GM21723 (cell line): Measurements from ENCODE around the gene NT5DC4.
A peak's percentile ranks its signal among the peaks of the same experiment; 100 is the strongest.

Experiments used
- ATAC-seq: cut with Tn5 transposase; IDR thresholded peaks from one replicate; pipeline ENCODE4 v1.9.1; 2021; ENCODE audit warnings: mild to moderate bottlenecking, moderate library complexity; ENCODE audit not compliant: unreplicated experiment

NT5DC4 gene

DNA sequence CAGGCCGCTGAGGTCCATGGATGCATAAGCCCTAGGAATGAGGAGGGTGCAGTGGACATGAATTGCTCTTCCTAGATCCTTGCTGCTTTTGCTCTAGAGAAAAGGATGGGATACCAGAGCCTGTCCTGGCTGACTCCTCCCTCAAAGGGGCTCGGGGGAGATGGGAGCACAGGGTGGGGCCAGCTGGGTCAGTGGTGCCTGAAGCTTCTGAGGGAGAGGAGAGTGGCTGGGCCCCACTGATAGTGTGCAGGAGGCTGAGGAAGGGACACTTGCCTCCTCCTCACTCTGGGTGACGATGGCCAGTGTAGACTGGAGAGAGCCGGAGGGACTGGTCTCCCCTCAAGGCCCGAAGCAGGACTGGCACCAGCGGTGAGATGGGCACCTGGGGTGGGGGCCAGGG is at the start of gene NT5DC4:
Gene NT5DC4, plus strand, starts transcription at position 236 of the 400 bp plus-strand sequence. Its CDS starts 60 bp downstream, at position 296.
- no peak for ATAC-seq

DNA sequence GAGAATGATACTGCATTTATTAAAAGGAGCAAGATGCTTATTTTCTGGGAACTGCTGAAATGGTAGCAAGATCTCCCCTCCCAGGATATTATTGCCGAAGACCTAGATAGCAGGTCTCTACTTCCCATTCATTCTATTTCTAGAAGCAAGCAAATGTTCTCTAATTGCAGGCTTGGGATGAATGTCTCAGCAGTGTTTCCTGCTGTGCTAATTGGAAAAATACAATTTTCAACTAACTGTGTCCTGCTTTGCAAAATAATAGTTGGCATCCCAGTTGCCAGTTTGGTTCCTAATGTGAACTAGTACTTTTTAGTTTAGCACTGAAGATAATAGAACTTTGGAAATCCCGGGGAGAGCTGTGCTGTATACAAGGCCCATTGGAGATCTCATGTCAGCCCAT is 49.0 kb upstream of the NT5DC4 start:
- ATAC-seq: no peak

DNA sequence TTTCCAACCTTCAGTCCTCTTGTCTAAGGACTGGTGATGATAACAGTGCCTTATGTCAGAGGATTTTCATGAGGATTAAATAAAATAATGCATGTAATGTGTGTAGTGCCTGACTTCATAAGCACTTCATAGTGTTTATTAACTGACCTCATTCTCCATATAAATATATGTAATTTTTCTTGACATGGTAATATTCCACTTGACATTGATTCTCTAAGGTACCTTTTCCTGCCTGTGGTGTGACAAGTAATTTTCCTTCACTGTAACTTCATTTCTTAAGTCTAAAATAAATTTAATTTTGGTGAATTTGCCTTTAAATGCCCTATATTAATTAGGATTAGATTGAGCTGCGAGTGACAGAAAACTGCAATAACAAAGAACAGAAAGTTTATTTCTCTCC is 47.8 kb upstream of the NT5DC4 start:
- ATAC-seq: no peak

DNA sequence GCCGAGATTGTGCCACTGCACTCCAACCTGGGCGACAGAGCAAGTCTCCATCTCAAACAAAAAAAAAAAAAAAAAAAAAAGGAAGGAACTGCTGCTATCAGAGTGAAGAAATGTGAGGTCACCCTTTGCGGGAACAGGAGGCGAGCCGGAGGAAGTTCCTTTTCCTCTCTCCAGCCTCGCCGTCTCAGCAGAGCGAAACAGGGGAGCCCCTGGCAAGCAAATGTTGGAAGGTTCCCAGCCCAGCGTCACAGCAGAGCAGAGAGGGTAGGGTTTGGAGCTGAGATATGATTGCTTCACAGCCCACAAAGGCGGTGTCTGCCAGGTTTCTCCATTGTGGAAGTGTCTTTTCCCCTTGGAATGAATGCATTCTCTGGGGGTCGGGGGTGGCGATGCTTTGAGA is 46.6 kb upstream of the NT5DC4 start:
- no peak for ATAC-seq

DNA sequence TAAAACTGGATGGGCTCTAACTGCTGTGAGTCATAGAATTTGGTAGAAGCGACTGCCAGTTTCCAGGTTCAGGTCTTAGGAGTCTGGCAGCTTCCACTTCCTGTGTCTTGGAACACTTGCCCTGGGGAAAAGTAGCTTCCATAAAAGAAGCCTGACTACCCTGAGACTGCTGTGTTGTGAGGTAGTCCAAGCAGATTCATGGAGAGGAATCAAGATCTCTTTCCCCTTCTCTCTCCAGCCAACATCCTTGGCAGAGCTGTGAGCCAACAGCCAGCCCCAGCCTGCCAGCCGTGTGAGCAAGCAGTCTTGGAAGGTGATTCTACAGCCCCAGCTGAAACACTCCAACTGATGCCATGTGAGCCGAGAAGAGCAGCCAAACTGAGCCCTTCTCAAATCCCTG is 41.3 kb upstream of the NT5DC4 start:
- no peak for ATAC-seq

DNA sequence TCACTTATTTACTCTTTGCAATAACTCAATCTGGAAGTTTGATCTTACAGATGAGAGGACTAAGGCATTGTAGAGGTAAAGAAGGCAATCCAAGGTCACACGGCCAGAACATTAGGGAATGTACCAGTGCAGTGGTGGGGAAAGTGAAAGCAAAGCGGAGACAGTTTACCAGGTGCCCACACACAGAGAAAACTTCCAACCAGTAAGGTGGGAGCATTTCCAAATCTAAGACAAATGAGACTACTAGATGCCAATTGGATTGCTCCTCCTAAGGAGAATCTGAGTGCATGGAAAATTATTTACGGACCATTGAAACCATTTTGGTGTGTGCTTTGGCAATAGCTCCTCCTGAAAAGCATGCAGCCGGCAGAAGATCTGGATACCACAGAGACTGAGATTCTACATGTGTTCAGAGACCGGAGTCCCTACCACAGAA is 40.1 kb upstream of the NT5DC4 start:
- ATAC-seq: no peak

DNA sequence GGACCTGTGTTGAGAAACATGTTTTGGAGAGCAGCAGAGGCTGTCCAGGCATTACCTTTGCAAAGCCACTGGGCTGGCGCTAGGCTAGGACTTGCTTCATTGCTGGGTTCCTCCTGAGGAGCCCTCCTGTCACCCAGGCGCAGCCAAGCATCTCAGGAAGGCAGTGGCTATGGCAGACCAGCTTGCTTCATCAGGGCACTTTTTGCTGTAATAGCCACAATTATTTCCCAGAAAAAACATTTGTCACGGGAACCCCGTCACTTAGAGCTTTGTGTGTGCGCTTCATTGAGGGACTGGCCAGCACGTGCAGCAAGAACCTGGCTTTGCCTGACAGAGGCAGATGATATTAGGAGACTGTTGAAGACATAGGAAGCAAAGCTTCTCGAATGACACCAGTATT is 38.7 kb upstream of the NT5DC4 start:
- no peak for ATAC-seq

DNA sequence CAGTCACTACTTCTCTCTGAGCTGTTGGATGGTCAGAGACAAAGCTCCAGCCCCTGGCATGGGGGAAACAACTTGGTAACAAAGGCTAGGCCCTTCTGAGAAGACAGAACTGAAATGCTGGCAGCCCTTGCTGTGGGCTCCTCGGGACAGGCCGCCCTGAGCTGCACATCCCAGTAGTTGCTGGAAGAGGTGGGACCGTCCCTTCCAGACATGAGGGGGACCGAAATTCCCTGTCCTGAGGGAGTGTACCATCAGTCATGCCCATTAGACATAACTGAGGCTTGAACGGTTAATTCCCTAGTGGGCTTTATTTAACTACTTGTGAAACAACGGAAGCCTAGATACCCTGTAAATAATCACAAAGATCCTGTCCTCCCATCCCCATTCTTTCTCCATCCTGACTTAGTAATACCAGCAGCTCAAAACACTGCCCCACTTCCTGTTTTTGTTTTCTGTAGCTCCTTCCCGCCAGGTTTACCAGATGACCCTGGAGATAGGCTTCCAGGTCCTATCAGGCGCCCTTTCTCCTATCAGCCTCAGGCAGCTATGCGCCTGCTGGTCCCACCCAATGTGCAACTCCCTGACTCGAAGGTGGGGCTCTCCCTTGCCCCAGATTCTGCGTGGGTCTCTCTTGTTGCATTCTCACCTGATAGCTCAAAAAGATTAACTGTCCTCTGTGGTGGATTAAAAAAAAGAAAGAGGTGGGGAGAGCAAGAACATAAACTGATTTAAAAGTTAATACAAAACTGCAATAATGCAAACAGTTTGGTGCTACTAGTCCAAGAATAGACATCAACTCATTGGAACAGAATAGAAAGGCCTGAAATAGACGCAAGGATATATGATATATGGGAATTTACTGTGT is 37.0 kb upstream of the NT5DC4 start:
- ATAC-seq: no peak

DNA sequence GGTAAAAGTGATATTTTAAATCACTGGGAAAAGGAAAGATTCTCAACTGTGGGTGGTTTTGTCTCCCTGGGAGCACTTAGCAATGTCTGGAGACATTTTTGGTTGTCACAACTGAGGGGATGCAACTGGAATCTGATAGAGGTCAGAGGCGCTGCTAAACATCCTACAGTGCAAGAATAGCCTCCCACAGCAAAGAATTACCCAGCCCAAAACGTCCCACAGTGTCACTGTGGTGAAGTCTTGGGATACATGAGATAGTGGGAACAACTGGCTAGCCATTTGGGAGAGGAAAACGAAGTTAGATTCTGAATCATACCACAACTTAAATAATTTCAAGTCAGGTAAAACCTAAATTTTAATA is 36.4 kb upstream of the NT5DC4 start:
- ATAC-seq: no peak

DNA sequence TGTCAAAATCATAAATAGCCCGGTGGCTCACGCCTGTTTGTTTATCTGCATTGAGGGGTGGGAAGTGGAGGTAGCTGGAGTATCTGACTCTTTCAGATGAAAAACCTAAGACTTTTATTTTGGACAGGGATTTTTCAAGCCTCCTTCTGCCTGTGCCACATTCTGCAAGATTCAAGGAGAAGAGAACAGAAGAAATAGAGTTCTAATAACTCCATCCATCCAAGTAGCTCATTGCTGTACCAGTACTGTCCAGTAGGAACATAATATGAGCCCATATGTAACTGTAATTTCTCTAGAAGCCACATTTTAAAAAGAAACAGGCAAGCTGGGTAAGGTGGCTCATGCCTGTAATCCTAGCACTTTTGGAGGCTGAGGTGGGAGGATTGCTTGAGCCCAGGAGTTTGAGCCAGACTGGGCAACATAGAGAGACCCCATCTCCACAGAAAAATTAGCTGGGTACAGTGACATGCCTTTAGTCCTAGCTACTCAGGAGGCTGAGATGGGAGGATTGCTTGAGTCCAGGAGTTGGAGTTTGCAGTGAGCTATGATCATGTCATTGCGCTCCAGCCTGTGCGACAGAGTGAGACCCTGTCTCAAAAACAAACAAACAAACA is 35.4 kb upstream of the NT5DC4 start:
- ATAC-seq: no peak

DNA sequence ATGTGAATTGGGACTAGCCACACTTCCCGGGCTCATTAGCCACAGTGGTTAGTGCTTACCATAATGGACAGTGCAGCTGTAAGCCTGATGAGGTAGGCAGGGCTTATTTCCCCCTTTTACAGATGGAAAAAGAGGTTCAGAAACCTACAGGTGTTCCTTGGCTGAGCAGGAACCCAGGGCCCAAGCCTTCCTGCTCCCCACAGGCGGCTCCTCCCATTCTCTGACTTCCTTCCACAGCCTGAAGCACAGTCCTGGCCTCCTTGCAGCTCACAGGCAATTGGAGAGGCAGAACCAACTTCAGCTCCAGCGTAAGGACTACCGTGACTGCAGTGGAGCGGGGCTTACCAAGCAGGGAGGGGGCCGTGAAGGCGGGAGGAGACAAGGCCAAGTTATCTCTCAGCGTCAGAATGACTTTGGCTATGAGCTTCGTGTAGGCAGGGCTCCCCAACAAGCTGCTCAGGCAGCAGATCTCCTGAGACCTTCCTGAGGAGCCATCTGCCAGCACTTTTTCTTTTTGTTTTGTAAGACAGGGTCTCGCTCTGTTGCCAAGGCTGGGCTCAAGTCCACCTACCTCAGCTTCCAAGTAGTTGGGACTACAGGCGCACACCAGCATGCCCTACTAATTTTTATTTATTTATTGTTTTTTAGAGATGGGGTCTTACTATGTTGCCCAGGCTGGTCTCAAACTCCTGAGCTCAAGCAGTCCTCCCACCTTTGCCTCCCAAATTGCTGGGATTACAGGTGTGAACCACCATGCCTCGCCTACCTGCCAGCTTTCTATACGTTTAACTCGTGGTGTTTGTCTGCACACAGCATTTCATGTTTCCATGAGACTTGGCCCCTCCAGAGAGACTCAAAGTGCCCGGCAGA is 34.2 kb upstream of the NT5DC4 start:
- peak; percentile 61 for ATAC-seq

DNA sequence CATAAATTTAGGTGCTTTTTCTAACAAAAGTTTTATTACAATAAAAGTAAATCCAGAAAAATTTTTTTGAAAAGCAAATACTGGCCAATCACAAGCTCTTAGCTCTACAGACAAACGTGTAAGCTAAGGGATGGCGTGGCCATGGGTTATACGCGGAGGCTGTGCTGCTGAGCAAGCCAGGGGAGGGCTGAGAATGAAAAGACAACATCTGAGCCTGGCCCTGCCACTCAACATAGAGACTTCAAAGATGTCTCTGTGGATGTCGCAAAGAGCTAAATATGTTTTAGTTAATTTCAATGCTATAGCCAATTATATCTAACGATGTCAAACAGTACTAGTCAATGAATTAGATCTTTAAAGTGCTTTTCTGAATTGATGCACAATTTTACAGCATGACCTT is 33.3 kb upstream of the NT5DC4 start:
- ATAC-seq: no peak

DNA sequence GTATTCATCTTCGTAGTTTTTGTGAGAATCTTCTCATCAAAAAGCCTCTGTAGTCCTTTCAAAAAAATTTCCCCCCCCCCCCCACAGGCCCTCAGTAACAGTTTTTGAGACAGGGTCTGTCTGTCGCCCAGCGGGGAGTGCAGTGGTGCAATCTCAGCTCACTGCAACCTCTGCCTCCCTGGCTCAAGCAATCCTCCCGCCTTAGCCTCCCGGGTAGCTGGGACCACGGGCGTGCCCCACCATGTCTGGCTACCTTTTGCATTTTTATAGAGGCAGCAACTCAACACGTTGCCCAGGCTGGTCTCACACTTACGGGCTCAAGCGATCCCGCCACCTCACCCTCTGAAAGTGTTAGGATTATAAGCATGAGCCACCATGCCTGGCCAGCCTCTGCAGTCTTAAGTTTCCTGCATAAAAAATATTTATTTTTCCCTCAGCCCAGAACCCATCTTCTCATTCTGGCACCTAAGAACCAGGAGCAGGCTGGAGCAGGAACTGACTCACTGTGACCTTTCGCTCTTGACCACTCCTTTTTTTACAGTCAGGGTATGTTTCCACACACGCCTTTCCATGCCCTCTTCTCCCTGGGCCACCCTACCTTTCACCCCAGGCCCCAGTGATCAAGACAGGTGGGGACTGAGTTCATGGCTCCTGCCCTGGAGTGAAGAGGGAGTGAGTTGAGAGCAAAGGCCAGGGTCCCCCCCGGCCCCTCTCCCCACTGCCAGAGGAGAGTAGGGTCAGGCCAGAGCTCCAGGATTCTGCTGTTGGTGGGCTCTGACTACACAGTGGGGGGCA is 32.5 kb upstream of the NT5DC4 start:
- no peak for ATAC-seq

DNA sequence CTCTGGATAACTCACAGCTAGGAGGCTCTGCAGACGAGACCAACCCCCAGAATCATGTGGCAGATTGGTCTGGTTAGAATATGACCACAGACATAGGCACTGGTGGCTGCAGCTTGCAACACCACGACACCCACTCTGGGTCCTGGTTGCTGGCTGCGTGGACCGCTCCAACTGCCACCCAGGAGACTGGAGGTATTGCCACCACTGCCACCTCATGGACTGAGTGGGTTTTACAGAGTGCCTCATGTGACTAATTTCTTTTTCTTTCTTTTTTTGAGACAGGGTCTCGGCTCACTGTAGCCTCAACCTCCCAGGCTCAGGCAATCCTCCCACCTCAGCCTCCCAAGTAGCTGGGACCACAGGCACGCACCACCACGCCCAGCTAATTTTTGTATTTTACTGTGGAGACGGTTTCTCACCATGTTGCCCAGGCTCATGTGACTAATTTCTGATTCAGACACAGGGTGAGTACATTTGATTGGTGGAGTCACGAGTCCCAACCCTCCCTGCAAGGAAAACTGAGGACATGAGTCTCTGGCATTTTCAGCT is 29.9 kb upstream of the NT5DC4 start:
- peak; percentile 42 for ATAC-seq

DNA sequence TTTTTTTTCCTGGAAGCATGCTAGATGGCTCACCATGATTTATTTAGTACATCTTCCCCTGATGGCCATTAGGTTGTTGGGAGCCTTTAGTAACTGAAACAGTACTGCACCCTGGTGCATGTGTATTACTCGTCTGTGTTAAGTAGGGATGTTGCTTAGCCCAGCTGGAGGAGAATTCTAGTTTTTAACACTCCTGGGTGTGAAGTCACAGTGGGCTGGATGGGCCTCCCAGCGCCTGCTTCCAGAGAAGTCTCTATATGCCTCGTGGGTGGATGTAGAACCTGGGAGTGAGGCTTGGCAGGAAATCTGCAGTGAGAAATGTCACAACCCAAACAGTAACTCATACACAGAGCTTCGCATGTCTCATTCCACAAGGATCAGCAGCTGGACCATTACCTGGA is 28.9 kb upstream of the NT5DC4 start:
- no peak for ATAC-seq

DNA sequence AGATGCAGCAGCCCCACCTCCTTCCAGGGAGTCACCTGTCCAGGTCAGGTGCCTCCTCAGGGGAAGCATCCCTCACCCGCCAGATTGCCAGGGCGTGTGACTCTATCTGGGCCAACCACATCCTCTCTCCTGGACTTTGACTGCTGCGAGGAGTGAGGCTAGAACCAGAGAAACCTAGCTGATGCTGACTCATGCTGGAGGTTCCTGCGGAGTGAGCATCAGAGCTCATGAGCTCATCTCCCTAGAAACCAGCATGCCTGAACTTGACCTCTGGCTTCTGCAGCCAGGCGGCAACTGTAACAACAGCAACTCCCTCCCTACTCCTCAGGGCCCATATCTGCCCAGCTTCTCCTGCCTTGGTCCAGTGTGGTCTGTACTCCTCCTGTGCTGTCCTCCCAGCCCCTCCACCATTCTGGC is 28.3 kb upstream of the NT5DC4 start:
- ATAC-seq: peak; percentile 84

DNA sequence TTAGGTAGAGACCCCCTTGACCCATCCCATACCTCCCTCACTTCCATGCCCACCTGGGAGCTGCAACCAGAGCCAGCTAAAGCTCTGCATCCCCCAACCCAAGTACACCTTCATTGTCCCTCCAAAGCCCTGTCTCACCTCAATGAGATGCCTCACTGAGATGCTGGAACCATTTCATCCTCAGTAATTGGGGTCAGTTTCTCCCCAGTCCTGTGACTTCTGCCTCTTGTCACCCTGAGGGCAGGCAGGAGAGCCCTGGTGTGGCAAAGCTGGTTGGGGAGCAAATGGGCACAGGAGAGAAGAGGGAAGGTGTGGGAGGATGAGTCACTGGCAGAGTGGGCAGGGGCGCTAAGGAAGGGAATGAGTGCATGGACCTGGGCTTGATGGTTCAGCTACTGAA is 27.9 kb upstream of the NT5DC4 start:
- no peak for ATAC-seq

DNA sequence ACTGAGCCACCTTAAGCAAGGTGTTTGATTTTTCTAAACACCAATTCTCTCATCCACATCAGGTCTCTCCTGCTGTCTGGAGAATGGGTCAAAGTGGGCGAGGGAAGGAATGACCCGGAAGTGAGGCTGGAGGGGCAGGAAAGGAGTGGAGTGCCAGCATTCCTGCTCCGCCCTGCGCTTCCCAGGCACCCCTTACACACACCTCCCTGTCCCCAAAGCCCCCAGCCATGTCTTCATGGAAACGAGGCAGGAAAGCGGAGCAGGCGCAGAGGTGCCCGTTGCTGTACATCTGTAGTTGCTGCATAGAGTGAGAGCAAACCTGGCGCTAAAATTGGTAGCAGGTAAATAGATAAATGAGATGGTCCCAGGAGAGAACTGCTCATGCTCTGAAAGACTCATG is 27.2 kb upstream of the NT5DC4 start:
- ATAC-seq: no peak

DNA sequence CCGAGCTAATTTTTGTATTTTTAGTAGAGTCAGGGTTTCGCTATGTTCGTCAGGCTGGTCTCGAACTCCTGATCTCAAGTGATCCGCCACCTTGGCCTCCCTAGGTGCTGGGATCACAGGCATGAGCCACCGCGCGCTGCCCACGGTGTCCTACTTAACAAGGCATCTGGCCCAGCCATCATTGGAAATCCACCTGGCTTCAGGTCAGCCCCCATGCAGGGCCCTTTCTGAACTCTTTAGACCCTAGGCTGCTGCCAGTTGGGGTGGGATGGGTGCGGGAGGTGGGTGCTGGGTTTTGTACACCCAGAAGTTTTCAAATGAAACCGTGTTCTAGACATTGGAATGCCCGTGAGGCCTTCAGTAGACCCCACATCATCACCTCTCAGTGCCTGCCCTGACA is 26.6 kb upstream of the NT5DC4 start:
- no peak for ATAC-seq

DNA sequence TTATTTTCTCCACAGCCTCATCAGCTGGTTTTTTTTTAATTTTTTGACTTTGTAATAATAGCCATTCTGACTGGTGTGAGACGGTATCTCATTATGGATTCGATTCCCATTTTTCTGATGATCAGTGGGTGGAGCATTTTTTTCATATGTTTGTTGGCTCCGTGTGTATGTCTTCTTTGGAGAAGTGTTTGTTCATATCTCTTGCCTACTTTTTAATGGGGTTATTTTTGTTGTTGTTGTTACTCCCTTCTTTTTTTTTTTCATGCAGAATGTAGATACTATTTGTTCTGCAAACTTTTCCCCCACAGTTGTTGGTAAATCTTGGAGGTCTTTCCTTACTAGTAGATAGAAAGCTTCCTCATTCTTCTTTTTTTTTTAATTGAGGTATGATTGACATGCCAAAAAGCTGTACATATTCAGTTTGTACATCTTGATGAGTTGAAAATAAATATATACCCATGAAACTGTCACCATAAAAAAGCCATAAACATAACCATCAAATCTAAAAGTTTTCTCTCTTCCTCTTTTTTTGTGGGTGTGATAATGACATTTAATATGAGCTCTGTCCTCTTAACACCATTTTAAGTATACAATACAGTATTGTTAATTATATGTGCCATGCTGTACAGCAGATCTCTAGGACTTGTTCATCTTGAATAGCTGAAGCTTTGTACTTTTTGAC is 21.8 kb upstream of the NT5DC4 start:
- no peak for ATAC-seq
